Fibroblast of lung (primary cell): ENCODE measurements around the gene GRIPAP1.

Experiments used
- EZH2 ChIP-seq: IDR thresholded peaks from 2 replicates; pipeline ENCODE4 v1.5.1; 2012; ENCODE audit warnings: low read length, control low read depth, mild to moderate bottlenecking; ENCODE audit errors: missing control alignments
- TF ChIP-seq, protein P1 (sequence below), 2 donors: IDR thresholded peaks in 1 of 2; conservative IDR thresholded peaks in 1 of 2; 1 replicate in 1 of 2; 2 replicates in 1 of 2; pipeline ENCODE4 v1.5.1; 2011 to 2012; ENCODE audit warnings: low read length in 2 of 2, control low read depth in 1 of 2, inconsistent platforms in 1 of 2, low read depth in 1 of 2, mild to moderate bottlenecking in 1 of 2

DNA sequence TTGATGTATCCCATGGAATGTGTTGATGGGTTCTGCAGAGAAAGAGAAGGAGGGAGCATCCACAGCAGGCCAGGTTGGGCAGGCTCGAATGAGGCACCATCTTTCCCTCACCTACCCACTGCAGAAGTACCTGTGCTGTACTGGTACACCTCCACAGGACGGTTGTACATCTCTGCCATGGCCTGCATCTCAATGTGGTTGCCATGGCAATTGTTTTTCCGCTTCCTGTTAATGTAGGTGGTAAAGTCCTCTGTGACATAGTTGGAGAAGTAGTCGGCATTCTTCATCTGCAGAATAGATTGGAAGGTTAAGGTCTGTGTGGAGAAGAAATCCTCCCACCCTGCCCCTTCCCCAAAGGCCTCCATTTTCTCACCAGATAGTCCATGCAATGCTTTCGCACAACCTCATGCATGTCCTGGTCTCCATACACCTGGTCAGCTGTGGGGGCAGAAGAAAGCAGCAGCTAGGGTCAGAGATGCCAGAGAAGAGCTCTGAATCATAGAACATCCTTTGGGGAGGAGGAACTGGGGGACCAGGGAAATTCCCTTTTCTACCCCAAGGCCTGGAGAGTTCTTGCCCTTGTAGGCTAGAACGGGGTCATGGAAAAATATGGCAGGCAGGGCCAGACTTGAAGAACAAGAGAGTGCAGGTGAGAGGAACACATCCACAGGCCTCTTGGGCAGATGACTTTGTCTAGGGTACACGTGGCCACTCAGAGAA is 67.3 kb downstream of the GRIPAP1 start:
- TF ChIP-seq, protein P1, sequence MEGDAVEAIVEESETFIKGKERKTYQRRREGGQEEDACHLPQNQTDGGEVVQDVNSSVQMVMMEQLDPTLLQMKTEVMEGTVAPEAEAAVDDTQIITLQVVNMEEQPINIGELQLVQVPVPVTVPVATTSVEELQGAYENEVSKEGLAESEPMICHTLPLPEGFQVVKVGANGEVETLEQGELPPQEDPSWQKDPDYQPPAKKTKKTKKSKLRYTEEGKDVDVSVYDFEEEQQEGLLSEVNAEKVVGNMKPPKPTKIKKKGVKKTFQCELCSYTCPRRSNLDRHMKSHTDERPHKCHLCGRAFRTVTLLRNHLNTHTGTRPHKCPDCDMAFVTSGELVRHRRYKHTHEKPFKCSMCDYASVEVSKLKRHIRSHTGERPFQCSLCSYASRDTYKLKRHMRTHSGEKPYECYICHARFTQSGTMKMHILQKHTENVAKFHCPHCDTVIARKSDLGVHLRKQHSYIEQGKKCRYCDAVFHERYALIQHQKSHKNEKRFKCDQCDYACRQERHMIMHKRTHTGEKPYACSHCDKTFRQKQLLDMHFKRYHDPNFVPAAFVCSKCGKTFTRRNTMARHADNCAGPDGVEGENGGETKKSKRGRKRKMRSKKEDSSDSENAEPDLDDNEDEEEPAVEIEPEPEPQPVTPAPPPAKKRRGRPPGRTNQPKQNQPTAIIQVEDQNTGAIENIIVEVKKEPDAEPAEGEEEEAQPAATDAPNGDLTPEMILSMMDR (conservative IDR thresholded peaks at IDR 0.05 in 1 of 2, IDR thresholded peaks at IDR 0.05 in 1 of 2; ENCODE audit: low read depth in 1 of 2, low read length in 2 of 2), result no peak
- no peak for TF ChIP-seq EZH2
